ENCODE data around the gene TNKS1BP1.
"Not testable (repeated sequence)": the region's sequence is repeated elsewhere in the genome, so short reads cannot be mapped to it uniquely, and the experiment has no call there.

Gene TNKS1BP1

GRCh38 chr11:57288771-57289579 is 35.8 kb downstream of the TNKS1BP1 start:
- DNase-seq = no peak

GRCh38 chr11:57287884-57288283 is 36.9 kb downstream of the TNKS1BP1 start:
- DNase-seq = no peak

- DNase-seq = no peak
Observed at GRCh38 chr11:57283231-57283990, 41.3 kb downstream of the TNKS1BP1 start.

GRCh38 chr11:57281546-57281945 is 43.2 kb downstream of the TNKS1BP1 start:
- not testable (repeated sequence) for DNase-seq

- no peak for DNase-seq
Observed at GRCh38 chr11:57279116-57279515, 45.6 kb downstream of the TNKS1BP1 start.

GRCh38 chr11:57278721-57279095 is 46.0 kb downstream of the TNKS1BP1 start:
- DNase-seq = no peak

- peak; percentile 67 for DNase-seq
Observed at GRCh38 chr11:57277845-57278720, 46.7 kb downstream of the TNKS1BP1 start.

- no peak for DNase-seq
Observed at GRCh38 chr11:57276971-57277675, 47.6 kb downstream of the TNKS1BP1 start.

GRCh38 chr11:57276169-57276970 is 48.4 kb downstream of the TNKS1BP1 start:
- peak; percentile 47 for DNase-seq

GRCh38 chr11:57275582-57275981 is 49.2 kb downstream of the TNKS1BP1 start:
- no peak for DNase-seq

- DNase-seq = no peak
Observed at GRCh38 chr11:57274904-57275498, 49.8 kb downstream of the TNKS1BP1 start.

GRCh38 chr11:57273448-57274058 is 51.2 kb downstream of the TNKS1BP1 start:
- DNase-seq = no peak

GRCh38 chr11:57269571-57270021 is 55.2 kb downstream of the TNKS1BP1 start:
- no peak for DNase-seq

GRCh38 chr11:57266157-57266556 is 58.6 kb downstream of the TNKS1BP1 start:
- DNase-seq = no peak

GRCh38 chr11:57263351-57263750 is 61.4 kb downstream of the TNKS1BP1 start:
- no peak for DNase-seq

- no peak for DNase-seq
Observed at GRCh38 chr11:57262157-57262556, 62.6 kb downstream of the TNKS1BP1 start.

- DNase-seq = no peak
Observed at GRCh38 chr11:57260937-57261783, 63.6 kb downstream of the TNKS1BP1 start.

GRCh38 chr11:57256119-57256518 is 68.6 kb downstream of the TNKS1BP1 start:
- DNase-seq = no peak

- no peak for DNase-seq
Observed at GRCh38 chr11:57255618-57256017, 69.1 kb downstream of the TNKS1BP1 start.

- no peak for DNase-seq
Observed at GRCh38 chr11:57254631-57255030, 70.1 kb downstream of the TNKS1BP1 start.
